ENCODE results near the gene STK17B. TPM values are rescaled to one million over a fixed set of nuclear protein-coding genes. Genes with fewer than 3 reads are reported as not detected.
"Not testable (repeated sequence)": the region's sequence is repeated elsewhere in the genome, so short reads cannot be mapped to it uniquely, and the experiment has no call there.

The STK17B gene
- total RNA-seq, 1 donor from 2014 or later, result 42.6 TPM

DNA sequence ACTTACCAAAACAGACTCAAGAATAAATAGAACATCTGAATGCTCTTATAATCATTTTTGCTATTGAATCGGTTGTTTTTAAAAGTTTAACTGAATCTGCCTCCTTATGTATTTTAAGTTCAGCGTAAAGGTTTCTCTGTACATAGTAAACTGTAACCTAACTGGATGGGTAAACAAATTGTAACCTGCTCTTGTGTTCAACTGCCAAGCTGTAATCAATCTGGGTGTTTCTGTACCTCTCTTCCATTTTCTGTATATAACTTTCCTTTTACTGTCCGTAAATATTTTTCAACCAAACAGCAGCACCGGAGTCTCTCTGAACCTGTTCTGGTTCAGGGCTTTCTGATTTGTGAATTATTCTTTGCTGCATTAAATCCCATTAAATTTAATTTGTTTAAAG lies 75.1 kb downstream of the STK17B start:
- TF ChIP-seq, protein P1, sequence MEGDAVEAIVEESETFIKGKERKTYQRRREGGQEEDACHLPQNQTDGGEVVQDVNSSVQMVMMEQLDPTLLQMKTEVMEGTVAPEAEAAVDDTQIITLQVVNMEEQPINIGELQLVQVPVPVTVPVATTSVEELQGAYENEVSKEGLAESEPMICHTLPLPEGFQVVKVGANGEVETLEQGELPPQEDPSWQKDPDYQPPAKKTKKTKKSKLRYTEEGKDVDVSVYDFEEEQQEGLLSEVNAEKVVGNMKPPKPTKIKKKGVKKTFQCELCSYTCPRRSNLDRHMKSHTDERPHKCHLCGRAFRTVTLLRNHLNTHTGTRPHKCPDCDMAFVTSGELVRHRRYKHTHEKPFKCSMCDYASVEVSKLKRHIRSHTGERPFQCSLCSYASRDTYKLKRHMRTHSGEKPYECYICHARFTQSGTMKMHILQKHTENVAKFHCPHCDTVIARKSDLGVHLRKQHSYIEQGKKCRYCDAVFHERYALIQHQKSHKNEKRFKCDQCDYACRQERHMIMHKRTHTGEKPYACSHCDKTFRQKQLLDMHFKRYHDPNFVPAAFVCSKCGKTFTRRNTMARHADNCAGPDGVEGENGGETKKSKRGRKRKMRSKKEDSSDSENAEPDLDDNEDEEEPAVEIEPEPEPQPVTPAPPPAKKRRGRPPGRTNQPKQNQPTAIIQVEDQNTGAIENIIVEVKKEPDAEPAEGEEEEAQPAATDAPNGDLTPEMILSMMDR (IDR thresholded peaks at IDR 0.05; ENCODE audit: insufficient read depth, low read depth, low read length), result no peak
- no peak for TF ChIP-seq EZH2 (IDR thresholded peaks at IDR 0.05; ENCODE audit: insufficient read depth, low read length)
- H3K4me2 ChIP-seq (ENCODE audit: low read length), result no peak overlapping the region
- H3K4me1 ChIP-seq (ENCODE audit: insufficient read depth, low read length), result no peaks in the 10 kb centered on the region
- H3K9ac ChIP-seq (ENCODE audit: low read length), result no peak overlapping the region
- H4K20me1 ChIP-seq (ENCODE audit: insufficient read depth, low read length), result no peaks in the 10 kb centered on the region
- Mint-ChIP-seq H3K4me3 (ENCODE audit: unreplicated experiment) (no peak overlapping the region), H3K27ac (ENCODE audit: unreplicated experiment) (no peak overlapping the region), H3K4me1 (ENCODE audit: low read depth, unreplicated experiment) (peaks cover 5% of the 10 kb centered on the region), H3K36me3 (ENCODE audit: low read depth, unreplicated experiment) (no peaks in the 10 kb centered on the region), H3K9me3 (ENCODE audit: unreplicated experiment) (peaks cover 8% of the 10 kb centered on the region), H3K27me3 (ENCODE audit: low read depth, unreplicated experiment) (no peaks in the 10 kb centered on the region)
- no peak overlapping the region for H3K4me3 ChIP-seq (ENCODE audit: insufficient read depth, low read depth, low read length)
- no peaks in the 10 kb centered on the region for H3K9me3 ChIP-seq (ENCODE audit: insufficient read depth, low read depth, low read length)
- no peak overlapping the region for H3K27ac ChIP-seq (ENCODE audit: low read depth, low read length)
- no peaks in the 10 kb centered on the region for H3K36me3 ChIP-seq (ENCODE audit: insufficient read depth, low read length)
- FAIRE-seq, result no peak
- H3K79me2 ChIP-seq (ENCODE audit: insufficient read depth, low read length), result no peaks in the 10 kb centered on the region
- DNase-seq (ENCODE audit: low read depth), result no peak
- no peak overlapping the region for H2AFZ ChIP-seq (ENCODE audit: low read depth, low read length)
- no peaks in the 10 kb centered on the region for H3K27me3 ChIP-seq (ENCODE audit: insufficient read depth, low read length)

DNA sequence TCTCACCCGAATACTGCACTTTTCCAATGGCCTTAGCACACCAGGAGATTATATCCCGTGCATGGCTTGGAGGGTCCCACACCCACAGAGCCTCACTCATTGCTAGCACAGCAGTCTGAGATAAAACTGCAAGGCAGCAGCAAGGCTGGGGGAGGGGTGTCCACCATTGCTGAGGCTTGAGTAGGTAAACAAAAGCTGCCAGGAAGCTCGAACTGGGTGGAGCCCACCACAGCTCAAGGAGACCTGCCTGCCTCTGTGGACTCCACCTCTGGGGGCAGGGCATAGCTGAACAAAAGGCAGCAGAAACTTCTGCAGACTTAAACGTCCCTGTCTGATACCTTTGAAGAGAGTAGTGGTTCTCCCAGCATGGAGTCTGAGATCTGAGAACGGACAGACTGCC lies 81.9 kb downstream of the STK17B start:
- not testable (repeated sequence) for H3K9ac ChIP-seq (ENCODE audit: low read length); H3K79me2 ChIP-seq (ENCODE audit: insufficient read depth, low read length); H3K27ac Mint-ChIP-seq (ENCODE audit: unreplicated experiment); H3K27me3 ChIP-seq (ENCODE audit: insufficient read depth, low read length); H3K4me1 Mint-ChIP-seq (ENCODE audit: low read depth, unreplicated experiment); H4K20me1 ChIP-seq (ENCODE audit: insufficient read depth, low read length); FAIRE-seq; H3K4me3 ChIP-seq (ENCODE audit: insufficient read depth, low read depth, low read length); H3K36me3 ChIP-seq (ENCODE audit: insufficient read depth, low read length); H3K4me3 Mint-ChIP-seq (ENCODE audit: unreplicated experiment); H3K36me3 Mint-ChIP-seq (ENCODE audit: low read depth, unreplicated experiment); H2AFZ ChIP-seq (ENCODE audit: low read depth, low read length); DNase-seq (ENCODE audit: low read depth); H3K9me3 ChIP-seq (ENCODE audit: insufficient read depth, low read depth, low read length); H3K4me1 ChIP-seq (ENCODE audit: insufficient read depth, low read length); H3K4me2 ChIP-seq (ENCODE audit: low read length); H3K27ac ChIP-seq (ENCODE audit: low read depth, low read length); H3K27me3 Mint-ChIP-seq (ENCODE audit: low read depth, unreplicated experiment)
- H3K9me3 Mint-ChIP-seq (ENCODE audit: unreplicated experiment), result peaks cover 16% of the 10 kb centered on the region

- Mint-ChIP-seq H3K27ac (ENCODE audit: unreplicated experiment) (no peak overlapping the region), H3K4me1 (ENCODE audit: low read depth, unreplicated experiment) (no peaks in the 10 kb centered on the region), H3K9me3 (ENCODE audit: unreplicated experiment) (peaks cover 16% of the 10 kb centered on the region), H3K27me3 (ENCODE audit: low read depth, unreplicated experiment) (no peaks in the 10 kb centered on the region), H3K4me3 (ENCODE audit: unreplicated experiment) (no peak overlapping the region), H3K36me3 (ENCODE audit: low read depth, unreplicated experiment) (no peaks in the 10 kb centered on the region)
- no peaks in the 10 kb centered on the region for H3K36me3 ChIP-seq (ENCODE audit: insufficient read depth, low read length)
- no peak for FAIRE-seq
- H4K20me1 ChIP-seq (ENCODE audit: insufficient read depth, low read length), result no peaks in the 10 kb centered on the region
- H3K4me2 ChIP-seq (ENCODE audit: low read length), result no peak overlapping the region
- no peak overlapping the region for H3K9ac ChIP-seq (ENCODE audit: low read length)
- DNase-seq (ENCODE audit: low read depth), result no peak
- H3K4me3 ChIP-seq (ENCODE audit: insufficient read depth, low read depth, low read length), result no peak overlapping the region
- peaks cover 3% of the 10 kb centered on the region for H3K9me3 ChIP-seq (ENCODE audit: insufficient read depth, low read depth, low read length)
- no peaks in the 10 kb centered on the region for H3K79me2 ChIP-seq (ENCODE audit: insufficient read depth, low read length)
- H3K27ac ChIP-seq (ENCODE audit: low read depth, low read length), result no peak overlapping the region
- no peak for TF ChIP-seq EZH2 (IDR thresholded peaks at IDR 0.05; ENCODE audit: insufficient read depth, low read length)
- TF ChIP-seq, protein P1 (IDR thresholded peaks at IDR 0.05; ENCODE audit: insufficient read depth, low read depth, low read length), result no peak
- no peaks in the 10 kb centered on the region for H3K27me3 ChIP-seq (ENCODE audit: insufficient read depth, low read length)
- no peaks in the 10 kb centered on the region for H3K4me1 ChIP-seq (ENCODE audit: insufficient read depth, low read length)
- H2AFZ ChIP-seq (ENCODE audit: low read depth, low read length), result no peak overlapping the region
These were observed 83.2 kb downstream of the STK17B start for GRCh38 chr2:196088203-196088602.
